ENCODE measurements around the gene NDUFB4. TPM values are rescaled to one million over a fixed set of nuclear protein-coding genes. Genes with fewer than 3 reads are reported as not detected.
A peak's percentile ranks its signal among the peaks of the same experiment; 100 is the strongest.
"Not testable (repeated sequence)": the region's sequence is repeated elsewhere in the genome, so short reads cannot be mapped to it uniquely, and the experiment has no call there.

NDUFB4 gene
- total RNA-seq, 6 experiments from 2014 or later: 69.3 to 98.9 (median 77.5) TPM

- Histone ChIP-seq H3K27ac (peak overlapping the region in 1 of 3 donors; percentile 75), H3K9me3 (no peaks in the 10 kb centered on the region), H3K4me3 (no peak overlapping the region), H3K36me3 (peaks cover 0 to 69% (median 18%) of the 10 kb centered on the region in 4 donors), H3K4me1 (peaks cover 0 to 18% (median 0%) of the 10 kb centered on the region in 4 donors), H3K27me3 (no peaks in the 10 kb centered on the region)
- intact Hi-C loops (cut with DNase I): no loop called here
- DNase-seq (peak in 1 of 3 donors; percentile 48), ATAC-seq (peak; percentile 16 to 49 (median 30))
- 70% methylated on average over 6 of the region's 6 CpGs for WGBS (ENCODE audit: insufficient coverage, low coverage, low lambda C conversion rate, missing lambda C conversion rate)
- TF ChIP-seq CTCF (IDR thresholded peaks at IDR 0.05) (no peak), POLR2A (IDR thresholded peaks at IDR 0.05) (no peak)
These were observed 41.9 kb downstream of the NDUFB4 start for GRCh38 chr3:120637851-120638559.

GRCh38 chr3:120638820-120639219 lies 42.7 kb downstream of the NDUFB4 start:
- H3K9me3 ChIP-seq; H3K4me3 ChIP-seq; DNase-seq; H3K27ac ChIP-seq; intact Hi-C loops (cut with DNase I); H3K27me3 ChIP-seq; ATAC-seq: not testable (repeated sequence)
- Histone ChIP-seq H3K36me3 (peaks cover 0 to 69% (median 18%) of the 10 kb centered on the region in 4 donors), H3K4me1 (peaks cover 0 to 18% (median 0%) of the 10 kb centered on the region in 4 donors)
- 90% methylated on average over 4 of the region's 4 CpGs for WGBS (ENCODE audit: insufficient coverage, low coverage, low lambda C conversion rate, missing lambda C conversion rate)

DNA sequence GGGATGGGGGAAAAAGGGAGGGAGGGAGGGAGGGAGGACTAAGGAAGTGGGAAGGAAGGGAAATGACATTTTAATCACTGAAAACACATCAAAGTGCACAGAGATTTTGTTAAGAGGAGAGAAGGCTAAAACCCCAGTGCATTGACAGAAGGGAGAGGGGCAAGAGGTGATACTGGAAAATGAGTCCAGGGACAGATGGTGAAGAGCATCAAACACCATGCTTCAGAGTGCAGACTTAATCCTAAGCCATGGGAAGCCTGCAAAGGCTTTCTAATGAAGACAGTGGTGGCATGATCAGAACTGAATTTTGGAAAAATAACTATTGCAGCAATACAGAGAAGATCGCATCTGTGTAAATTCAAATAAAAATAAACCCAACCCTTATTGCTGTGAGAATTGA lies 44.1 kb downstream of the NDUFB4 start:
- 78% methylated on average over 1 of the region's 1 CpG for WGBS (ENCODE audit: insufficient coverage, low coverage, low lambda C conversion rate, missing lambda C conversion rate)
- H3K36me3 ChIP-seq: peaks cover 0 to 72% (median 27%) of the 10 kb centered on the region in 4 donors
- H3K4me1 ChIP-seq: peaks cover 0 to 18% (median 0%) of the 10 kb centered on the region in 4 donors
- no peaks in the 10 kb centered on the region for H3K9me3 ChIP-seq
- no peak overlapping the region for H3K27ac ChIP-seq
- no peaks in the 10 kb centered on the region for H3K27me3 ChIP-seq
- DNase-seq: no peak
- no peak for TF ChIP-seq CTCF (IDR thresholded peaks at IDR 0.05)
- TF ChIP-seq POLR2A (IDR thresholded peaks at IDR 0.05): no peak
- intact Hi-C loops (cut with DNase I): no loop called here
- no peak for ATAC-seq
- no peak overlapping the region for H3K4me3 ChIP-seq

GRCh38 chr3:120641696-120642246 lies 45.6 kb downstream of the NDUFB4 start:
- Histone ChIP-seq H3K4me3 (no peak overlapping the region), H3K27ac (no peak overlapping the region), H3K4me1 (peaks cover 0 to 14% (median 0%) of the 10 kb centered on the region in 4 donors), H3K36me3 (peaks cover 0 to 88% (median 32%) of the 10 kb centered on the region in 4 donors), H3K27me3 (no peaks in the 10 kb centered on the region), H3K9me3 (no peaks in the 10 kb centered on the region)
- intact Hi-C loops (cut with DNase I): no loop called here
- WGBS (ENCODE audit: insufficient coverage, low coverage, low lambda C conversion rate, missing lambda C conversion rate): 83% methylated on average over 2 of the region's 2 CpGs
- DNase-seq (no peak), ATAC-seq (no peak)
- TF ChIP-seq POLR2A (IDR thresholded peaks at IDR 0.05) (no peak), CTCF (IDR thresholded peaks at IDR 0.05) (no peak)

DNA sequence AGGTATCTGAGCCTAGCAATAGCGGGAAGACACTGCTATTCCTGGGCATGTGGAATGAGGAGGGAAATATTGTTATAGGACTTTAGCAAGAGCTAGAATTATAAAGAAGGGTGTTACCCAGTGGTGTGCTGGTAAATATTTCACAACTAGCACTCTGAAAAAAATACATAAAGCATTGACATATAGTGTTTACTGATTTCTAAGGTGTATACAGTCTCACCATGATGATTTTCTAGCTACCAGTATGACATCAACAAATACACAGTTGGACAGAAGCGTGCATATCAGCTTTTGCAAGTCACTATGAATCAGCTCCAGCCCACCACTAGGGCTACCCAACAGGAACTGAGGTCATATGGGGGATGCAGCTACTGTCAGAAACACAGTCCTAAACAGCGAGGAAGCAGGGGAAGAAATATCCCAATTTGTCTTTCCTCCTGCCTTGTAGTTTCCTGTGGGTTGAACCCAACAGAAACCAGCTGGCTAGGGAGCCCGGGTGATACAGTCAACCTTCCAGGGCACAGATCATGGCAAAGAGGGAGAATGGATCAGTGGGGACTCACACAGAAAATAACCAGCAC lies 46.3 kb downstream of the NDUFB4 start:
- Histone ChIP-seq H3K4me3 (no peak overlapping the region), H3K9me3 (no peaks in the 10 kb centered on the region), H3K36me3 (peaks cover 0 to 94% (median 35%) of the 10 kb centered on the region in 4 donors), H3K27ac (no peak overlapping the region), H3K4me1 (peaks cover 0 to 7% (median 0%) of the 10 kb centered on the region in 4 donors), H3K27me3 (no peaks in the 10 kb centered on the region)
- no peak for DNase-seq
- ATAC-seq: peak in 1 of 4 donors; percentile 28
- WGBS (ENCODE audit: insufficient coverage, low coverage, low lambda C conversion rate, missing lambda C conversion rate): 37% methylated on average over 4 of the region's 4 CpGs
- no peak for TF ChIP-seq POLR2A (IDR thresholded peaks at IDR 0.05)
- no peak for TF ChIP-seq CTCF (IDR thresholded peaks at IDR 0.05)
- intact Hi-C loops (cut with DNase I): no loop called here

All from right lobe of liver (tissue), 6 donors.